B cell (primary cell): ENCODE measurements around the gene CCR2. TPM values are rescaled to one million over a fixed set of nuclear protein-coding genes. Genes with fewer than 3 reads are reported as not detected.

ENCODE experiments used
- ATAC-seq: fragments of 200-7000 bp; cut with Tn5 transposase; one replicate; pipeline ENCODE4 v1.10.0; 2021; ENCODE audit warnings: low read depth, mild to moderate bottlenecking, moderate number of reproducible peaks, moderate library complexity
- CTCF ChIA-PET: fragments of 350-600 bp; sonication (Branson Sonifier 250); formaldehyde crosslinking; loops from one replicate; lab custom pipeline; 2021; ENCODE audit warnings: antibody characterized with exemption, inconsistent platforms; lab: Charles Lee
- POLR2A ChIA-PET: fragments of 350-600 bp; sonication (Branson Sonifier 250); formaldehyde crosslinking; loops from one replicate; lab custom pipeline; 2021; ENCODE audit warnings: antibody characterized with exemption; lab: Charles Lee
- DNase-seq: peaks from one replicate; pipeline ENCODE4 v3.0.0; 2013
- H2AFZ ChIP-seq: 2 replicates; pipeline ENCODE4 v1.6.1; 2012; ENCODE audit warnings: mild to moderate bottlenecking, low read depth, low read length; ENCODE audit not compliant: insufficient read depth, poor library complexity, severe bottlenecking
- H3K27ac ChIP-seq, 2 donors: 1 replicate in 1 of 2; 2 replicates in 1 of 2; pipeline ENCODE4 v1.5.1; 2012 to 2013; ENCODE audit warnings: low read length in 2 of 2, mild to moderate bottlenecking in 2 of 2, moderate library complexity in 1 of 2
- H3K27me3 ChIP-seq, 4 experiments: fragments of 200-600 bp in 1 of 4; sonication (generic) in 1 of 4; replicated peaks in 1 of 4; 1 replicate in 2 of 4; 2 replicates in 2 of 4; pipeline versions ENCODE4 v1.6.1 to v1.7.0; 2013 to 2016; ENCODE audit warnings: low read length in 3 of 4, mild to moderate bottlenecking in 2 of 4, mixed read lengths in 1 of 4, moderate library complexity in 1 of 4; ENCODE audit not compliant: insufficient read depth in 4 of 4, control insufficient read depth in 3 of 4; ENCODE audit errors: control extremely low read depth in 1 of 4
- H3K36me3 ChIP-seq, 2 experiments: replicated peaks in 1 of 2; 1 replicate in 1 of 2; 2 replicates in 1 of 2; pipeline versions ENCODE4 v1.6.1 to v1.7.1; 2013; ENCODE audit warnings: low read length in 1 of 2; ENCODE audit not compliant: insufficient read depth in 2 of 2, control insufficient read depth in 1 of 2; ENCODE audit errors: control extremely low read depth in 1 of 2, extremely low read depth in 1 of 2
- H3K4me1 ChIP-seq, 2 donors: fragments of 200-600 bp in 1 of 2; sonication (generic) in 1 of 2; 1 replicate in 1 of 2; 2 replicates in 1 of 2; pipeline versions ENCODE4 v1.5.1 to v1.6.1; 2013 to 2017; ENCODE audit warnings: low read length in 2 of 2; ENCODE audit not compliant: control insufficient read depth in 2 of 2, insufficient read depth in 2 of 2
- H3K4me2 ChIP-seq: replicated peaks from 2 replicates; pipeline ENCODE3; 2012; ENCODE audit warnings: mild to moderate bottlenecking, low read depth, low read length; ENCODE audit not compliant: poor library complexity, severe bottlenecking
- H3K4me3 ChIP-seq, 5 experiments: fragments of 200-600 bp in 1 of 5; sonication (generic) in 1 of 5; 1 replicate in 3 of 5; 2 replicates in 2 of 5; pipeline versions ENCODE4 v1.5.1 to v1.7.0; 2011 to 2016; ENCODE audit warnings: low read length in 4 of 5, mild to moderate bottlenecking in 4 of 5, low read depth in 2 of 5, control low read depth in 1 of 5, moderate library complexity in 1 of 5; ENCODE audit not compliant: insufficient read depth in 1 of 5; ENCODE audit errors: control extremely low read depth in 1 of 5, extremely low read depth in 1 of 5
- H3K79me2 ChIP-seq: fragments of 200-600 bp; sonication (generic); one replicate; pipeline ENCODE4 v1.6.0; 2016; ENCODE audit warnings: low read length; ENCODE audit not compliant: control insufficient read depth, insufficient read depth
- H3K9ac ChIP-seq: fragments of 200-600 bp; sonication (generic); 2 replicates; pipeline ENCODE4 v1.6.1; 2017; ENCODE audit warnings: mild to moderate bottlenecking, low read length, moderate library complexity
- H3K9me3 ChIP-seq, 3 donors: one replicate each; pipeline versions ENCODE4 v1.6.1 to v1.7.1; 2013; ENCODE audit warnings: low read length in 2 of 3; ENCODE audit not compliant: control insufficient read depth in 2 of 3, insufficient read depth in 1 of 3; ENCODE audit errors: control extremely low read depth in 1 of 3
- H4K20me1 ChIP-seq: 2 replicates; pipeline ENCODE4 v1.6.0; 2012; ENCODE audit warnings: mild to moderate bottlenecking, low read length; ENCODE audit not compliant: insufficient read depth, control insufficient read depth, poor library complexity, severe bottlenecking
- H3K27ac Mint-ChIP-seq: one replicate; pipeline ENCODE4 v1.8.0; 2021; ENCODE audit warnings: mixed read lengths
- H3K27me3 Mint-ChIP-seq: one replicate; pipeline ENCODE4 v1.8.0; 2021; ENCODE audit warnings: mixed read lengths
- H3K4me1 Mint-ChIP-seq: one replicate; pipeline ENCODE4 v1.8.0; 2021; ENCODE audit warnings: mixed read lengths
- H3K4me3 Mint-ChIP-seq: one replicate; pipeline ENCODE4 v1.8.0; 2021; ENCODE audit warnings: mixed read lengths
- H3K9me3 Mint-ChIP-seq: one replicate; pipeline ENCODE4 v1.8.0; 2022; ENCODE audit warnings: mixed read lengths; ENCODE audit not compliant: insufficient read depth
- EZH2 ChIP-seq: IDR thresholded peaks from 2 replicates; pipeline ENCODE4 v1.6.1; 2012; ENCODE audit warnings: borderline replicate concordance, low read depth, mild to moderate bottlenecking, moderate library complexity, low read length; ENCODE audit not compliant: insufficient read depth, poor library complexity, severe bottlenecking
- WGBS: methylation state at CpG from one replicate; pipeline ENCODE4 v1.1.5; 2013; ENCODE audit warnings: missing lambda C conversion rate; ENCODE audit not compliant: insufficient coverage; 5-methylcytosine and 5-hydroxymethylcytosine counted together
- intact Hi-C: fragments of 100-400 bp; cut with micrococcal nuclease; formaldehyde crosslinking; loops from one replicate; pipeline ENCODE4 v1.10.0; 2022
- polyA plus RNA-seq: library from polyadenylated mRNA; depleted of rRNA; stranded (reverse); fragments of >200 nt; gene quantifications from 2 replicates; pipeline ENCODE4 v1.2.3, GENCODE V29; 2012
- total RNA-seq, 2 donors: library from RNA; stranded (reverse); fragments of 120-200 nt in 1 of 2; gene quantifications; 1 replicate in 1 of 2; 2 replicates in 1 of 2; pipeline versions ENCODE4 v1.2.3 to v1.2.4, GENCODE V29; 2013 to 2022
- TF ChIP-seq, protein P1 (sequence below): fragments of 200-600 bp; IDR thresholded peaks from one replicate; pipeline ENCODE4 v1.8.0; 2022; ENCODE audit warnings: antibody characterized with exemption, mild to moderate bottlenecking

The CCR2 gene
- total and polyA plus RNA-seq, 2 donors (not counting 1 experiment from before 2014, with no cell fraction given) = 0.34 to 0.82 TPM

GRCh38 chr3:46381625-46382024, 27.7 kb downstream of the CCR2 start:
- TF ChIP-seq EZH2 = no peak
- TF ChIP-seq, protein P1, sequence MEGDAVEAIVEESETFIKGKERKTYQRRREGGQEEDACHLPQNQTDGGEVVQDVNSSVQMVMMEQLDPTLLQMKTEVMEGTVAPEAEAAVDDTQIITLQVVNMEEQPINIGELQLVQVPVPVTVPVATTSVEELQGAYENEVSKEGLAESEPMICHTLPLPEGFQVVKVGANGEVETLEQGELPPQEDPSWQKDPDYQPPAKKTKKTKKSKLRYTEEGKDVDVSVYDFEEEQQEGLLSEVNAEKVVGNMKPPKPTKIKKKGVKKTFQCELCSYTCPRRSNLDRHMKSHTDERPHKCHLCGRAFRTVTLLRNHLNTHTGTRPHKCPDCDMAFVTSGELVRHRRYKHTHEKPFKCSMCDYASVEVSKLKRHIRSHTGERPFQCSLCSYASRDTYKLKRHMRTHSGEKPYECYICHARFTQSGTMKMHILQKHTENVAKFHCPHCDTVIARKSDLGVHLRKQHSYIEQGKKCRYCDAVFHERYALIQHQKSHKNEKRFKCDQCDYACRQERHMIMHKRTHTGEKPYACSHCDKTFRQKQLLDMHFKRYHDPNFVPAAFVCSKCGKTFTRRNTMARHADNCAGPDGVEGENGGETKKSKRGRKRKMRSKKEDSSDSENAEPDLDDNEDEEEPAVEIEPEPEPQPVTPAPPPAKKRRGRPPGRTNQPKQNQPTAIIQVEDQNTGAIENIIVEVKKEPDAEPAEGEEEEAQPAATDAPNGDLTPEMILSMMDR = no peak
- 89% methylated on average over 2 of the region's 3 CpGs for WGBS
- Histone ChIP-seq H3K4me1 (peaks cover 48 to 57% of the 10 kb centered on the region in 2 donors), H3K4me2 (no peak overlapping the region), H3K36me3 (no peaks in the 10 kb centered on the region), H3K27ac (no peak overlapping the region), H3K27me3 (no peaks in the 10 kb centered on the region), H4K20me1 (no peaks in the 10 kb centered on the region), H3K4me3 (no peak overlapping the region), H3K9me3 (no peaks in the 10 kb centered on the region), H3K79me2 (no peaks in the 10 kb centered on the region), H2AFZ (no peak overlapping the region), H3K9ac (no peak overlapping the region)
- Mint-ChIP-seq H3K4me1 (peaks cover 58% of the 10 kb centered on the region), H3K9me3 (no peaks in the 10 kb centered on the region), H3K27me3 (no peaks in the 10 kb centered on the region), H3K4me3 (no peak overlapping the region), H3K27ac (no peak overlapping the region)
- no peak for DNase-seq
- intact Hi-C loops = no loop called here
- POLR2A ChIA-PET = no interaction called here
- ATAC-seq = no peak
- CTCF ChIA-PET = interaction anchor here (0.6 to 6.0 kb wide), 6 partner anchors 10 to 620 kb away, joined by 3 to 31 read pairs (median 3); partner anchors contain the start of gene CCR5

DNA sequence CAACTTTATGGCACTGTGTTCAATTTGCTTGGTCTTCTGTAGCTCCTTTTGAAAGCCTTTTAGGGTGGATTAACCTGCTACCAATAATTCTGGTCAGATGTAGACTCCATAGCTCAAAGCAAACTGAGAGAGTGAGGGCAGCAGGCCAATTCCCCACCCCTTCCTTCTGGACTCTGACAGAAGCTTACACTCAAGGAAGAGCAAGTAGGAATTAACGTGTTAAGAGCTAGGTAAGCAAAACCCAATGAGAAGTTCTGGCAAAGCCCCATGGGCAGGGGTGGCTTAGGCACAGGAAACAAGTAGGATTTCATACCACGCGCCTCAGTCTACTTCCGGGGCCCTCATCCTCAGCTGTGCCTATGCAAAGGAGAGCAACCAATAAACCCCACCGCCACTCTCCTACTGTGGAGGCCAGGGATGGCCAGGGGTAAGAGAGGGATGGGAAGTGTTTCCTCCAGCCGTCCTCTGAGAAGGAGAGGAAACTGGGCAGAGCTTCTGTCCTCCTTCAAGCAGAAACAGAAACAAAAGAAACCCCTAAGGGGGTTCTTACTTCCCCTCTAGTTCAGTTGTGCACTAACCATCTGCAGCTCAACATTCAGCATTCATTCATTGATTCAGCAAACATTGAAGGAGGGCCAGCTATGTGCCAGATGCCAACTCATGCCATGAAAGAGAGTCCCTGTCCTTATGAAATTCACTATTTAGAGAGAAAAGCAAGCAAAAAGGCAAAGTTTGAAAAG, 29.5 kb downstream of the CCR2 start:
- no CpG with 5 or more reads among the region's 6 CpGs for WGBS
- Mint-ChIP-seq H3K4me3 (peak overlapping the region; percentile 74), H3K27me3 (no peaks in the 10 kb centered on the region), H3K27ac (peak overlapping the region; percentile 88), H3K9me3 (no peaks in the 10 kb centered on the region), H3K4me1 (peaks cover 56% of the 10 kb centered on the region)
- ChIA-PET CTCF (interaction anchor here (0.7 to 6.0 kb wide), 21 partner anchors 9 to 445 kb away, joined by 3 to 31 read pairs (median 4); partner anchors contain the start of genes CCR2, CCR5, CCR5AS and CCRL2), POLR2A (interaction anchor here (0.5 to 2.0 kb wide), 3 partner anchors 14 to 76 kb away, joined by 3 to 7 read pairs (median 6); partner anchors contain the start of genes CCR5AS and CCRL2)
- intact Hi-C loops = loop anchor here (1.0 kb wide), 1 partner anchor 156 kb away; no protein-coding TSS in a partner anchor
- ATAC-seq (peak; percentile 81), DNase-seq (peak; percentile 60)
- Histone ChIP-seq H3K9ac (peak overlapping the region; percentile 47), H3K4me2 (peak overlapping the region; percentile 74), H2AFZ (peak overlapping the region; percentile 77), H3K9me3 (no peaks in the 10 kb centered on the region), H3K4me3 (peak overlapping the region; percentile 4 to 51 (median 25)), H3K27me3 (no peaks in the 10 kb centered on the region), H3K27ac (peak overlapping the region; percentile 61 to 76), H4K20me1 (no peaks in the 10 kb centered on the region), H3K4me1 (peaks cover 48 to 57% of the 10 kb centered on the region in 2 donors), H3K36me3 (no peaks in the 10 kb centered on the region), H3K79me2 (no peaks in the 10 kb centered on the region)
- TF ChIP-seq, protein P1 = no peak
- TF ChIP-seq EZH2 = no peak
